HL-60 (cell line): ENCODE results near the gene DDX27.

Experiments
- GABPA ChIP-seq: IDR thresholded peaks from 2 replicates; pipeline ENCODE4 v1.6.1; 2012; ENCODE audit warnings: low read depth
- POLR2AphosphoS5 ChIP-seq: IDR thresholded peaks from 2 replicates; pipeline ENCODE4 v1.6.1; 2012; ENCODE audit warnings: low read depth
- SPI1 ChIP-seq: IDR thresholded peaks from 2 replicates; pipeline ENCODE4 v1.6.1; 2012; ENCODE audit warnings: low read depth, mild to moderate bottlenecking, borderline replicate concordance
- TF ChIP-seq, protein P1 (sequence below): IDR thresholded peaks from one replicate; pipeline ENCODE4 v1.5.1; 2011; ENCODE audit warnings: low read length, control low read depth, inconsistent platforms; ENCODE audit not compliant: insufficient read depth
- TF ChIP-seq, protein P2 (sequence below): IDR thresholded peaks from 2 replicates; pipeline ENCODE4 v1.6.1; 2012; ENCODE audit warnings: low read depth; ENCODE audit not compliant: insufficient replicate concordance

DNA sequence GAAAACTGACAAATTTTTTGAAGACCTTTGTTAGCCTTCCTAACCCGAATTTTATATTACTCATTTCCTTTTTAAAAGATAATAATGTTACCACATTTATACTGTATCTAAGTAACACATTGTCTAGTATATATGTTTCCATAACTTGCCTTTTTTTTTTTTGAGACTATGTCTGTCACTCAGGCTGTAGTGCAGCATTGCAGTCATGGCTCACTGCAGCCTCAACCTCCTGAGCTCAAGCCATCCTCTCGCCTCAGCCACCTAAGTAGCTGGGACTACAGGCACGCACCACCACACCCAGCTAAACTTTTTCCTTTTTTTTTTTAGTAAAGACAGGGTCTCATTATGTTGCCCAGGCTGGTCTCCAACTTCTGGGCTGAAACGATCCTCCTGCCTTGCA lies 40.1 kb downstream of the DDX27 start:
- TF ChIP-seq POLR2AphosphoS5 (no peak), SPI1 (no peak), GABPA (no peak)
- TF ChIP-seq, protein P1, sequence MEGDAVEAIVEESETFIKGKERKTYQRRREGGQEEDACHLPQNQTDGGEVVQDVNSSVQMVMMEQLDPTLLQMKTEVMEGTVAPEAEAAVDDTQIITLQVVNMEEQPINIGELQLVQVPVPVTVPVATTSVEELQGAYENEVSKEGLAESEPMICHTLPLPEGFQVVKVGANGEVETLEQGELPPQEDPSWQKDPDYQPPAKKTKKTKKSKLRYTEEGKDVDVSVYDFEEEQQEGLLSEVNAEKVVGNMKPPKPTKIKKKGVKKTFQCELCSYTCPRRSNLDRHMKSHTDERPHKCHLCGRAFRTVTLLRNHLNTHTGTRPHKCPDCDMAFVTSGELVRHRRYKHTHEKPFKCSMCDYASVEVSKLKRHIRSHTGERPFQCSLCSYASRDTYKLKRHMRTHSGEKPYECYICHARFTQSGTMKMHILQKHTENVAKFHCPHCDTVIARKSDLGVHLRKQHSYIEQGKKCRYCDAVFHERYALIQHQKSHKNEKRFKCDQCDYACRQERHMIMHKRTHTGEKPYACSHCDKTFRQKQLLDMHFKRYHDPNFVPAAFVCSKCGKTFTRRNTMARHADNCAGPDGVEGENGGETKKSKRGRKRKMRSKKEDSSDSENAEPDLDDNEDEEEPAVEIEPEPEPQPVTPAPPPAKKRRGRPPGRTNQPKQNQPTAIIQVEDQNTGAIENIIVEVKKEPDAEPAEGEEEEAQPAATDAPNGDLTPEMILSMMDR, result no peak
- TF ChIP-seq, protein P2, sequence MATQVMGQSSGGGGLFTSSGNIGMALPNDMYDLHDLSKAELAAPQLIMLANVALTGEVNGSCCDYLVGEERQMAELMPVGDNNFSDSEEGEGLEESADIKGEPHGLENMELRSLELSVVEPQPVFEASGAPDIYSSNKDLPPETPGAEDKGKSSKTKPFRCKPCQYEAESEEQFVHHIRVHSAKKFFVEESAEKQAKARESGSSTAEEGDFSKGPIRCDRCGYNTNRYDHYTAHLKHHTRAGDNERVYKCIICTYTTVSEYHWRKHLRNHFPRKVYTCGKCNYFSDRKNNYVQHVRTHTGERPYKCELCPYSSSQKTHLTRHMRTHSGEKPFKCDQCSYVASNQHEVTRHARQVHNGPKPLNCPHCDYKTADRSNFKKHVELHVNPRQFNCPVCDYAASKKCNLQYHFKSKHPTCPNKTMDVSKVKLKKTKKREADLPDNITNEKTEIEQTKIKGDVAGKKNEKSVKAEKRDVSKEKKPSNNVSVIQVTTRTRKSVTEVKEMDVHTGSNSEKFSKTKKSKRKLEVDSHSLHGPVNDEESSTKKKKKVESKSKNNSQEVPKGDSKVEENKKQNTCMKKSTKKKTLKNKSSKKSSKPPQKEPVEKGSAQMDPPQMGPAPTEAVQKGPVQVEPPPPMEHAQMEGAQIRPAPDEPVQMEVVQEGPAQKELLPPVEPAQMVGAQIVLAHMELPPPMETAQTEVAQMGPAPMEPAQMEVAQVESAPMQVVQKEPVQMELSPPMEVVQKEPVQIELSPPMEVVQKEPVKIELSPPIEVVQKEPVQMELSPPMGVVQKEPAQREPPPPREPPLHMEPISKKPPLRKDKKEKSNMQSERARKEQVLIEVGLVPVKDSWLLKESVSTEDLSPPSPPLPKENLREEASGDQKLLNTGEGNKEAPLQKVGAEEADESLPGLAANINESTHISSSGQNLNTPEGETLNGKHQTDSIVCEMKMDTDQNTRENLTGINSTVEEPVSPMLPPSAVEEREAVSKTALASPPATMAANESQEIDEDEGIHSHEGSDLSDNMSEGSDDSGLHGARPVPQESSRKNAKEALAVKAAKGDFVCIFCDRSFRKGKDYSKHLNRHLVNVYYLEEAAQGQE, result no peak
